ENCODE results near the gene BAZ1A.
"Not testable (repeated sequence)": the region's sequence is repeated elsewhere in the genome, so short reads cannot be mapped to it uniquely, and the experiment has no call there.

The BAZ1A gene

DNA sequence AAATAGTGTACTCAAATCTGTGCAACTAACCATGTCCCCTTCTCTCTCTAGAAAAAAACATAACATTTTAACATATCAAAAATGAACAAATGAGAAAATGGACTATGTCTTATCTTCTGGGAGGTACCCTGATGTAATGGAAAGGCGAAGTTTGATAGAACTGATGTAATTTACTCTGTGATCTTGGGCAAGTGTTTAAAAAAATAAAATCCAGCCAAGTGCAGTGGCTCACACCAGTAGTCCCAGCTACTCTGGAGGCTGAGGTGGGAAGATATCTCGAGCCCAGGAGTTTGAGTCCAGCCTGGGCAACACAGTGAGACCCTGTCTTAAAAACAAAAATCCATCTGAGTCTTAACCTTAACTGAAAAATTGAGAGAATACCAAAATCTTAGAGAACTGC, 124.9 kb downstream of the BAZ1A start:
- DNase-seq (ENCODE audit: low read depth) = no peak
- TF ChIP-seq, protein P1, sequence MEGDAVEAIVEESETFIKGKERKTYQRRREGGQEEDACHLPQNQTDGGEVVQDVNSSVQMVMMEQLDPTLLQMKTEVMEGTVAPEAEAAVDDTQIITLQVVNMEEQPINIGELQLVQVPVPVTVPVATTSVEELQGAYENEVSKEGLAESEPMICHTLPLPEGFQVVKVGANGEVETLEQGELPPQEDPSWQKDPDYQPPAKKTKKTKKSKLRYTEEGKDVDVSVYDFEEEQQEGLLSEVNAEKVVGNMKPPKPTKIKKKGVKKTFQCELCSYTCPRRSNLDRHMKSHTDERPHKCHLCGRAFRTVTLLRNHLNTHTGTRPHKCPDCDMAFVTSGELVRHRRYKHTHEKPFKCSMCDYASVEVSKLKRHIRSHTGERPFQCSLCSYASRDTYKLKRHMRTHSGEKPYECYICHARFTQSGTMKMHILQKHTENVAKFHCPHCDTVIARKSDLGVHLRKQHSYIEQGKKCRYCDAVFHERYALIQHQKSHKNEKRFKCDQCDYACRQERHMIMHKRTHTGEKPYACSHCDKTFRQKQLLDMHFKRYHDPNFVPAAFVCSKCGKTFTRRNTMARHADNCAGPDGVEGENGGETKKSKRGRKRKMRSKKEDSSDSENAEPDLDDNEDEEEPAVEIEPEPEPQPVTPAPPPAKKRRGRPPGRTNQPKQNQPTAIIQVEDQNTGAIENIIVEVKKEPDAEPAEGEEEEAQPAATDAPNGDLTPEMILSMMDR (conservative IDR thresholded peaks at IDR 0.05; ENCODE audit: low read length) = no peak
- H3K4me3 ChIP-seq (ENCODE audit: low read length) = no peak overlapping the region

DNA sequence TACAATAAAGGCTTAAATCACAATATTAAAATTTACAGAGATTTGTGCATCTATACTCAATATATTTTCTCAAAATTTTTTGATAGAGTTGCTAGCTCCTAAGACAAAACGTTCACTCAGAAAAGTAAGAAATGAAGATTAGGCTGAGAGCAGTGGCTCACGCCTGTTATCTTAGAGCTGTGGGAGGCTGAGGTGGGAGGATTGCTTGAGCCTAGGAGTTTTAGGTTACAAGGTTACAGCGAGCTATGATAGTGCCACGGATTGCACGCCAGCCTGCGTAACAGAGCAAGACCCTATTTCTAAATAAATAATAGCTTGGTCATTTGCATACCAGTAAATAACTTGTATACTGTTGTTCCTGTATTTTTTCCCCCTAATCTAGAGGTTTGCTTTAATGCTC, 125.8 kb downstream of the BAZ1A start:
- TF ChIP-seq, protein P1 (conservative IDR thresholded peaks at IDR 0.05; ENCODE audit: low read length) = no peak
- DNase-seq (ENCODE audit: low read depth) = no peak
- H3K4me3 ChIP-seq (ENCODE audit: low read length) = no peak overlapping the region

DNA sequence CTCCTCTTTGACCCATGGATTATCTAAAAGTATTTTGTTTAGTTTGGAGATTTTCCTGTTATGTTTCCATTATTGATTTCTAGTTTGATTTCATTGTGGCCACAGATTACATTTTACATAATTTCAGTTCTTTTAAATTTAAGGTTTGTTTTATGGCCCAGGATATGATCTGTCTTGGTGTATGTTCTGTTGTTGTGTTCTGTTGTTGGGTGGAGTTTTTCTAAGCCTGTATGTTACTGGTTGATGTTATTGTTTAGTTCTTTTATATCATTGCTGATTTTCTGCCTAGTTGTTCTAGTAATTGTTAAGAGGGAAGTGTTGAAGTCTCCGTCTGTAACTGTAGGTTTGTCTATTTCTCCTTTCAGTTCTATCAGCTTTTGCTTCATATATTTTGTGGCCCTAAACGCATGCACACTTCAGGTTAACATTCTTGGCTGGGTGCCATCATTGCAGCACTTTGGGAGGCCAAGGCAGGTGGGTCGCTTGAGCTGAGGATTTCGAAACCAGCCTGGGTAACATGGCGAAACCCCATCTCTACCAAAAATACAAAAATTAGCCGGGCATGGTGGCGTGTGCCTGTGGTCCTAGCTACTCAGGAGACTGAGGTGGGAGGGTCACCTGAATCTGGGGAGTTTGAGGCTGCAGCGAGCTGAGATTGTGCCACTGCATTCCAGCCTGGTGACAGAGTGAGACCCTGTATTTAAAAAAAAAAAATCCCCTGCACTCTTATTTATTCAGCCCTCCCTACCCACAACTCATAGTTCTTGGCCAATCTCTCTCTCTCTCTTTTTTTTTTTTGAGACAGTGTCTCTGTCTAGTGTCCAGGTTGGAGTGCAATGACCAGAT, 132.7 kb downstream of the BAZ1A start:
- no peak for DNase-seq (ENCODE audit: low read depth)
- TF ChIP-seq, protein P1 (conservative IDR thresholded peaks at IDR 0.05; ENCODE audit: low read length) = no peak
- no peak overlapping the region for H3K4me3 ChIP-seq (ENCODE audit: low read length)

DNA sequence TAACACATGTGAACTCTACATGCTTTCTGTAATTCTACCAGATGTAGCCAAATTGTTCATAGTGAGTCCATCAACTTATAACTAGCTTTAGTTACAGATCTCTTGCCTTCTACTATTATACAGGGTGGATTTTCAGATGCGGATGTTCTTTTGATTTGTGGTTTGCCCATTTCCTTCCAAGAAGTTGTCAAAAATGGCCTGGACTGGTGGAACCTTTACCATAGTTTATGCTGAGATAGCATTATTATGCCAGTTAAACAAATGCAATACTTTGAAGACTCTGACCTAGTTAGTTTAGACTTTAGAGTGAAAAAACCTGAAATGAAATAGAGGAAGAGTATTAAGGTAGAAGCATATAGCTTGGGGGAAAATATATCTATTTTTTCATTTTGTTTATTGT, 133.3 kb downstream of the BAZ1A start:
- DNase-seq (ENCODE audit: low read depth) = no peak
- TF ChIP-seq, protein P1 (conservative IDR thresholded peaks at IDR 0.05; ENCODE audit: low read length) = no peak
- H3K4me3 ChIP-seq (ENCODE audit: low read length) = no peak overlapping the region

DNA sequence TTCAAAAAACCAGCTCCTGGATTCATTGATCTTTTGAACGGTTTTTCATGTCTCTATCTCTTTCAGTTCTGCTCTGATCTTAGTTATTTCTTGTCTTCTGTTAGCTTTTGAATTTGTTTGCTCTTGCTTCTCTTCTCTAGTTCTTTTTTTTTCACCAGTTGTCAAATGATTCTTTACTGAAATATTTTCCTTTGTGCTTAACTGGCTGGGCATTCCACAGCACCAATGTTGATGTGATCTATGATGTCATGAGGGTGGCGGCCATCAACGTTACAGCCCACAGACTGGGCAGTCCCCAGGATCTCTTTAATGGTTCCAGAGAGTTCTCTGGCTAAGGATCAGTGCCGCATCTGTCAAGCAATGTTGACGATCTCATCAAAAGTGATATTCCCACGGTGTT, 135.0 kb downstream of the BAZ1A start:
- H3K4me3 ChIP-seq (ENCODE audit: low read length) = not testable (repeated sequence)
- DNase-seq (ENCODE audit: low read depth) = peak; percentile 31

DNA sequence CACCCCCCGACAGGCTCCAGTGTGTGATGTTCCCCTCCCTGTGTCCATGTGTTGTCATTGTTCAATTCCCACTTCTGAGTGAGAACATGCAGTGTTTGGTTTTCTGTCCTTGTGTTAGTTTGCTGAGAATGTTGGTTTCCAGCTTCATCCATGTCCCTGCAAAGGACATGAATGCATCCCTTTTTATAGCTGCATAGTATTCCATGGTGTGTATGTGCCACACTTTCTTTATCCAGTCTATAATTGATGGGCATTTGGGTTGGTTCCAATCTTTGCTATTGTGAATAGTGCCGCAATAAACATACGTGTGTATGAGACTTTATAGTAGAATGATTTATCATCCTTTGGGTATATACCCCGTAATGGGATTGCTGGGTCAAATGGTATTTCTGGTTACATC, 138.1 kb downstream of the BAZ1A start:
- DNase-seq (ENCODE audit: low read depth); H3K4me3 ChIP-seq (ENCODE audit: low read length): not testable (repeated sequence)

DNA sequence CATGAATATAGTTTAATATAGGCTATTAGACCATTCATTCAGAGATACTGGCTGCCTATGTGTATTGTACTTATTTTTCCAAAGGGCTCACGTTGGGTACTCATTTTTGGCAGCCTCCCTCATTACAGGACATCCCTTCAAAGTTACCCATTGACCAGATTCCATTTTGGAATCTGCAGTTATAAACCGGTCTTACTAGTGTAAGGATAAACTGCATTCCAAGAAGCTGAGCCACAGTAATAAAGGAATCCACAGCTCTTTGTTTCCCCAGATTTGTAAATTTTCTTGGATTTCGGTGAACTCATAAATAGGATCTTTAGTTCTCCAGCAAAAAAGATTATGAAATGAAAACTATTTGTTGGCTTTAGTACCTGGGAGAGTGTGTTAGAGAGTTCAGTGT, 141.9 kb downstream of the BAZ1A start:
- TF ChIP-seq, protein P1 (conservative IDR thresholded peaks at IDR 0.05; ENCODE audit: low read length) = no peak
- no peak overlapping the region for H3K4me3 ChIP-seq (ENCODE audit: low read length)
- DNase-seq (ENCODE audit: low read depth) = peak; percentile 80

DNA sequence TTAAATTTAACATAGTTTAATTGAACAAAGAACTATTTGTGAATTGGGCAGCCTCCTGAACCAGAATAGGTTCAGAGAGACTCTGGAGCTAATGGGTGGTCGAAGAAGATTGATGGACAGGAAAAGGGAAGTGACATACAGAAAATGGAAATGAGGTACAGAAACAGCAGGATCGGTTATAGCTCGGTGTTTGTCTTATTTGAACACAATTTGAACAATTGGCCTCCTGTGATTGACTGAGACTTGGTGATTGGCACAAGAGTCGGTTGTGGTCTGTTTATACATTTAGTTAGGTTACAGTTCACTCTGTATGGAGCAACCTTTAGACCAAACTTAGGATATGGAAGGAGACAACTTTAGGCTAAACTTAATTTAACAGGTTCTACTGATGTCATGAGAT, 142.4 kb downstream of the BAZ1A start:
- no peak overlapping the region for H3K4me3 ChIP-seq (ENCODE audit: low read length)
- no peak for DNase-seq (ENCODE audit: low read depth)
- TF ChIP-seq, protein P1 (conservative IDR thresholded peaks at IDR 0.05; ENCODE audit: low read length) = no peak
